RWPE2 (cell line): Measurements from ENCODE around the gene PARD6G.

ENCODE experiments used
- ATAC-seq: fragments of 200-7000 bp; cut with Tn5 transposase; 3 replicates; pipeline ENCODE4 v1.9.1; 2021; ENCODE audit warnings: low read depth
- DNase-seq: peaks from one replicate; pipeline ENCODE4 v3.0.0-alpha.2; 2020; ENCODE audit warnings: low spot score
- H3K27ac ChIP-seq: fragments of 450-650 bp; 2 replicates; pipeline ENCODE4 v1.5.1; 2017; ENCODE audit warnings: mild to moderate bottlenecking; ENCODE audit not compliant: poor library complexity, severe bottlenecking
- H3K27me3 ChIP-seq: fragments of 250-450 bp; sonication (Bioruptor Pico); 2 replicates; pipeline ENCODE4 v1.5.1; 2021; ENCODE audit warnings: mild to moderate bottlenecking, moderate library complexity; ENCODE audit not compliant: insufficient read depth, poor library complexity, severe bottlenecking
- H3K36me3 ChIP-seq: fragments of 250-450 bp; sonication (Bioruptor Pico); 2 replicates; pipeline ENCODE4 v1.5.1; 2020; ENCODE audit warnings: low read depth, mild to moderate bottlenecking, moderate library complexity
- H3K4me1 ChIP-seq: fragments of 250-450 bp; sonication (Bioruptor Pico); 2 replicates; pipeline ENCODE4 v1.5.1; 2021; ENCODE audit warnings: mild to moderate bottlenecking, moderate library complexity; ENCODE audit not compliant: insufficient read depth, poor library complexity, severe bottlenecking
- H3K4me3 ChIP-seq: fragments of 250-450 bp; sonication (Bioruptor Pico); 2 replicates; pipeline ENCODE4 v1.5.1; 2021; ENCODE audit warnings: mild to moderate bottlenecking, moderate library complexity; ENCODE audit not compliant: severe bottlenecking
- H3K9me3 ChIP-seq: fragments of 250-450 bp; sonication (Bioruptor Pico); 2 replicates; pipeline ENCODE4 v1.5.1; 2021; ENCODE audit warnings: mild to moderate bottlenecking, moderate library complexity; ENCODE audit not compliant: severe bottlenecking
- TF ChIP-seq, protein P1 (sequence below): fragments of 450-650 bp; IDR thresholded peaks from one replicate; pipeline ENCODE4 v1.5.1; 2017; ENCODE audit warnings: mild to moderate bottlenecking, moderate library complexity; ENCODE audit not compliant: poor library complexity, severe bottlenecking

The PARD6G gene

DNA sequence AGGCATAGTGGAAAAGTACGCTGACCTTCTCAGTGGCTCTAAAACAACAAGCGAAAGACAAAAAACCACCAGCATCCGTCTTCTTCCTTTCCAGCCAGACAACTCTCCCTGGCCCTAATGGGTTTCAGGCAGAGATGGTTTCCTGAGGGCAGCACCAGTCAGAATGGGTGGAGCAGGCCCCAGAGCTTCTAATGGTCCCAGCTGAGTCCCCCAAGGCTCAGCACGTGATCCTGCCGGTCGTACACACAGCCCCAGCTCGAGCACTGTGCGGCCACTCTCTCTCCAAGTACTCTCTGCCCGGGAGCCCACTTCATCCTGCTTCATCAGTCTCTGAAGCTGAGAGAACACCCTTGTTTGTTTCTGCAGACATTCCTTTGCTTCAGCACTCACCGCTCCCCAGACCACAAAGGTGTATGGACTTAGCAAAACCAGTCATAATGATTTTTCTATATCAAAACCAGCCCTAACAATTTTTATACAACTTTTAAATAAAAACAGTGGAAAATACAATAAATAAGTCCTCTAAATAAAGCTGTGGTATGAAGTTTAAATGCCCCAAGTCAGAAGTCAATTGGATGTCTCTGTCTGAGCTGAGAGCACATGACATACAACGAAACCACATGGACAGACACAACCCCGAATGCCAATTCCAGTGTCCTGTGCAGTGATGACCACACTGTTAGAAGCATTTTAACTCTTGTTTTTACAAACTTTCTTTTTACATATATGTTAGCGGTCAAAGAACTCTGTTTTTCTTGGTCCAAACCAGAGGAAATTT lies 63.9 kb downstream of the PARD6G start:
- no peak overlapping the region for H3K27ac ChIP-seq
- ATAC-seq, result no peak

DNA sequence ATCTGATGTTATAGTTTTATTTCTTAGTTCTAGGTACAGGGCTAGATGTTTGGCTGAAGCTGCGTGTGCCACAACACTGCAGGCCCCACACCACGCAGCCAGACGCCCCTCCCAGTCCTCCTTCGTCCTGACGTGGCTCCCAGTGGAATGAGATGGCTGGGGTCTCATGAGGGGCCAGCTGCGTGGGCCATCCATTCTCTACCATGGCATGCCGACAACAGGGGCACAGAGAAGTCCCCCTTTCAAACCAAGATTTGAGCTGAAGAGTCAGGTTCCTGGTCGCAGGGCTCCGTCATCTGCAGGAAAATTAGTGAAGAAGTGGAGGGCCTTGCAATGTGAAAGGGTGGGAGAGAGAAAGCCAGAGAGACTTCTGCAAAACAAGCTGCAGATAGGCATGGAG lies 64.5 kb downstream of the PARD6G start:
- Histone ChIP-seq H3K4me3 (no peak overlapping the region), H3K4me1 (peaks cover 20% of the 10 kb centered on the region), H3K27me3 (no peaks in the 10 kb centered on the region), H3K27ac (no peak overlapping the region), H3K9me3 (no peaks in the 10 kb centered on the region), H3K36me3 (no peaks in the 10 kb centered on the region)
- ATAC-seq (no peak), DNase-seq (no peak)
- TF ChIP-seq, protein P1, sequence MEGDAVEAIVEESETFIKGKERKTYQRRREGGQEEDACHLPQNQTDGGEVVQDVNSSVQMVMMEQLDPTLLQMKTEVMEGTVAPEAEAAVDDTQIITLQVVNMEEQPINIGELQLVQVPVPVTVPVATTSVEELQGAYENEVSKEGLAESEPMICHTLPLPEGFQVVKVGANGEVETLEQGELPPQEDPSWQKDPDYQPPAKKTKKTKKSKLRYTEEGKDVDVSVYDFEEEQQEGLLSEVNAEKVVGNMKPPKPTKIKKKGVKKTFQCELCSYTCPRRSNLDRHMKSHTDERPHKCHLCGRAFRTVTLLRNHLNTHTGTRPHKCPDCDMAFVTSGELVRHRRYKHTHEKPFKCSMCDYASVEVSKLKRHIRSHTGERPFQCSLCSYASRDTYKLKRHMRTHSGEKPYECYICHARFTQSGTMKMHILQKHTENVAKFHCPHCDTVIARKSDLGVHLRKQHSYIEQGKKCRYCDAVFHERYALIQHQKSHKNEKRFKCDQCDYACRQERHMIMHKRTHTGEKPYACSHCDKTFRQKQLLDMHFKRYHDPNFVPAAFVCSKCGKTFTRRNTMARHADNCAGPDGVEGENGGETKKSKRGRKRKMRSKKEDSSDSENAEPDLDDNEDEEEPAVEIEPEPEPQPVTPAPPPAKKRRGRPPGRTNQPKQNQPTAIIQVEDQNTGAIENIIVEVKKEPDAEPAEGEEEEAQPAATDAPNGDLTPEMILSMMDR, result no peak

More for the DNA sequence above, 63.9 kb downstream of the PARD6G start:
- Histone ChIP-seq H3K27me3 (no peaks in the 10 kb centered on the region), H3K4me1 (peaks cover 19% of the 10 kb centered on the region), H3K9me3 (no peaks in the 10 kb centered on the region), H3K4me3 (no peak overlapping the region), H3K36me3 (no peaks in the 10 kb centered on the region)
- DNase-seq, result no peak
- TF ChIP-seq, protein P1, result no peak

DNA sequence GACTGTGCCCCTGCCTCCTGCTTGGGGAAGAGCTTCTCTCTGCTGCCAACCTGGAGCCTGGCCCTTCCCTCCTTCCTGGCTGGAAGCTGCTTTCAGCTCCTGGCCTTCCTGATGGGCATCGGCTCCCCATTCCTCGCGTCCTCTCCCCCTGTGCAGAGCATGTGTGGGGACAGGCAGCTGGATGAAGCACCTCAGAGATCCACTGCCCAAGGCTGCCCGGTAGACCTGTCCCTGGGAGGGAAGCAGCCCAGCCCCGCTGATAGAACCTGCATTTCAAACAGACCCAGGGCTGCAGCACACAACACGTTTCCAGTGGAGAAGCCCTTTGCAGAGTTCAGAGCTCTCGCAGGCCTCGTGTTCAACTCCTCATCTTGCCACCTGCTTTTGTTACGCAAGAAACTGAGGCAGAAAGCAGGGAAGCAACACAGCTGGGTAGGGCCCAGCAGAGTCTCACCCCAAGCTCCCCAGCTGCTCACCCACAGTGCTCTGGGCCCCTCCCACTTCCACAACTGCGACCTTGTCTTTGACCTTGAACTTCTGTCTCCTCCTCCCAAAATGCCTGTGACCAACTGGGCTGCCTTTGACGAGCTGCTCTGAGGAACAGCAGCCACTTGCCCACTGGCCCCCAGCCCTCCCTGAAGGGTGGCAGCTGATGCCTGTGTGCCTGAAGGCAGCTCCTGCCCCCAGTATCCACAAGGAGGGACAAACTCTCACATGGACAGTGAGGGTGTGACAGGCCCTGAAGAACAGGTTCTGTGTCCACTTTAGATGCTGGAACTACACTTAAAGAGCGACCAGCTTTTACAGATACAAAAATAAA lies 65.5 kb downstream of the PARD6G start:
- TF ChIP-seq, protein P1, result no peak
- H3K9me3 ChIP-seq, result no peaks in the 10 kb centered on the region
- H3K27me3 ChIP-seq, result no peaks in the 10 kb centered on the region
- no peaks in the 10 kb centered on the region for H3K36me3 ChIP-seq
- peaks cover 20% of the 10 kb centered on the region for H3K4me1 ChIP-seq
- ATAC-seq (no peak), DNase-seq (no peak)
- H3K4me3 ChIP-seq, result no peak overlapping the region
- no peak overlapping the region for H3K27ac ChIP-seq

DNA sequence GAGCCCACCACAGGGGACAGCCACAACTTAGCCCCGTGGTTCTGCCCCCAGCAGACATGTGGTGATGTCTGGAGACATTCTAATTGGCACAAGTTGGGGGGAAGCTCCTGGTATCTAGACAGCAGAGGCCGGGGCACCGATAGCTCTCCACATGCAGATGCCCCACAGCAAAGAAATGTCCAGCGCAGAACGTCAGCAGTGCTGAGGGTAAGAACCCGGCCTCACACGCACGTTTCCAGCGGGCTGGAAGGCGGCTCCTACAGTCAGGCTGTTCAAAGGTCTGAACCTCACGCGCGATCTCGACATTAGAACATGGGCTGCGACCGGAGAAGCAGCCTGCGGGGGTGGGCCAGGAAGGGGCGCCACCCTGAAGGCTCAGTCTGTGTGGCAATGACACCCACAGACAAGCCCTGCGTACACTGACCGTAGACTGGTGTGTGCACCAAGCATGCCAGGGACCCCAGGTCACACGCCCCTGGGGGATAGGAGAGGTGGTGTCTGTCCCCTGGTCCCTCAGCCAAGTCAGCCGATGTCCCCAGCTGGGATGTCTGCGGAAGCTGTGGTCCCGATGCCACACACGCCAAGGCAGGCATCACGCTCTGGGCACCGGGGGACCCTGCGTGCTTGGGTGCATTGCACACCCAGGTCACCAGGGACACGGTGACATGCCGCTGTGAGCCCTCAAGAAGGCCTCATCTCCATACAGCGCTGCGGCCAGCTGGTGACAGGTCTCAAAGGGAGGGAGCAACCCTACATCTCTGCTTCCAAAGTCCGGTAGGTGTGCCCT lies 66.3 kb downstream of the PARD6G start:
- Histone ChIP-seq H3K36me3 (no peaks in the 10 kb centered on the region), H3K27me3 (no peaks in the 10 kb centered on the region), H3K4me3 (no peak overlapping the region), H3K4me1 (peaks cover 20% of the 10 kb centered on the region), H3K9me3 (no peaks in the 10 kb centered on the region), H3K27ac (peak overlapping the region; percentile 62)
- DNase-seq, result no peak
- TF ChIP-seq, protein P1, result no peak
- ATAC-seq, result no peak
